Smooth muscle cell (in vitro differentiated cells): ENCODE measurements around the gene NEK2. TPM values are rescaled to one million over a fixed set of nuclear protein-coding genes. Genes with fewer than 3 reads are reported as not detected.

Experiments used
- DNase-seq: peaks from one replicate; lab custom pipeline; 2025; ENCODE audit not compliant: unreplicated experiment; lab: John Stamatoyannopoulos, UW
- H2AFZ ChIP-seq: fragments of 200-600 bp; sonication (generic); 2 replicates; pipeline ENCODE4 v1.6.0; 2016; ENCODE audit warnings: antibody characterized with exemption, low read depth, mild to moderate bottlenecking
- H3F3A ChIP-seq: fragments of 200-600 bp; sonication (generic); 2 replicates; pipeline ENCODE4 v1.6.0; 2017; ENCODE audit warnings: antibody characterized with exemption, low read depth
- H3K27ac ChIP-seq: fragments of 200-600 bp; sonication (generic); 2 replicates; pipeline ENCODE4 v1.5.1; 2016; ENCODE audit warnings: low read depth, mild to moderate bottlenecking
- H3K27me3 ChIP-seq: fragments of 200-600 bp; sonication (generic); 2 replicates; pipeline ENCODE4 v1.6.1; 2016; ENCODE audit warnings: low read depth, mild to moderate bottlenecking
- H3K36me3 ChIP-seq: fragments of 200-600 bp; sonication (generic); 2 replicates; pipeline ENCODE4 v1.5.1; 2016; ENCODE audit warnings: low read depth
- H3K4me1 ChIP-seq: fragments of 200-600 bp; sonication (generic); 2 replicates; pipeline ENCODE4 v1.5.1; 2016; ENCODE audit warnings: low read depth
- H3K4me2 ChIP-seq: fragments of 200-600 bp; sonication (generic); 2 replicates; pipeline ENCODE4 v1.6.0; 2016; ENCODE audit warnings: mild to moderate bottlenecking
- H3K4me3 ChIP-seq: fragments of 200-600 bp; sonication (generic); 2 replicates; pipeline ENCODE4 v1.5.1; 2016; ENCODE audit warnings: mild to moderate bottlenecking
- H3K79me2 ChIP-seq: fragments of 200-600 bp; sonication (generic); 2 replicates; pipeline ENCODE4 v1.6.0; 2016; ENCODE audit warnings: low read depth, mild to moderate bottlenecking
- H3K9ac ChIP-seq: fragments of 200-600 bp; sonication (generic); 2 replicates; pipeline ENCODE4 v1.6.0; 2016; ENCODE audit warnings: low read depth
- H3K9me3 ChIP-seq: fragments of 200-600 bp; sonication (generic); replicated peaks from 2 replicates; pipeline ENCODE4 v1.5.1; 2016; ENCODE audit warnings: low read depth
- H4K20me1 ChIP-seq: fragments of 200-600 bp; sonication (generic); 2 replicates; pipeline ENCODE4 v1.6.0; 2016; ENCODE audit warnings: low read depth
- CTCF ChIP-seq: fragments of 200-600 bp; sonication (generic); IDR thresholded peaks from 2 replicates; pipeline ENCODE4 v1.5.1; 2017; ENCODE audit warnings: borderline replicate concordance, mild to moderate bottlenecking, antibody characterized with exemption; ENCODE audit not compliant: insufficient read depth, poor library complexity, severe bottlenecking
- WGBS: methylation state at CpG from one replicate; pipeline ENCODE4 v1.1.7; 2016; ENCODE audit warnings: low lambda C conversion rate; 5-methylcytosine and 5-hydroxymethylcytosine counted together
- polyA plus RNA-seq: library from polyadenylated mRNA; unstranded; fragments of >200 nt; fragmentation: Nextera tagmentation; extraction: Ambion mirVana; gene quantifications from 2 replicates; pipeline ENCODE4 v1.2.1, GENCODE V29; 2016
- total RNA-seq: library from RNA; depleted of rRNA; stranded (reverse); fragments of >200 nt; gene quantifications from 2 replicates; pipeline ENCODE4 v1.2.3, GENCODE V29; 2014

Gene NEK2
- total and polyA plus RNA-seq, 2 experiments from 2014 or later: 7.2 to 12.6 TPM

GRCh38 chr1:211688421-211688820 is 13.0 kb upstream of the NEK2 start:
- H3K79me2 ChIP-seq: no peaks in the 10 kb centered on the region
- H3F3A ChIP-seq: no peaks in the 10 kb centered on the region
- no peaks in the 10 kb centered on the region for H3K9me3 ChIP-seq
- H4K20me1 ChIP-seq: no peaks in the 10 kb centered on the region
- 100% methylated on average over 2 of the region's 2 CpGs for WGBS
- no peak overlapping the region for H3K9ac ChIP-seq
- H3K27ac ChIP-seq: no peak overlapping the region
- H3K4me1 ChIP-seq: no peaks in the 10 kb centered on the region
- no peaks in the 10 kb centered on the region for H3K27me3 ChIP-seq
- no peak overlapping the region for H3K4me3 ChIP-seq
- H2AFZ ChIP-seq: no peak overlapping the region
- H3K36me3 ChIP-seq: no peaks in the 10 kb centered on the region
- TF ChIP-seq CTCF: no peak
- no peak overlapping the region for H3K4me2 ChIP-seq
- DNase-seq: no peak

GRCh38 chr1:211687462-211688215 is 12.2 kb upstream of the NEK2 start:
- Histone ChIP-seq H3K9me3 (no peaks in the 10 kb centered on the region), H3K27ac (no peak overlapping the region), H3K79me2 (no peaks in the 10 kb centered on the region), H3K4me3 (no peak overlapping the region), H3F3A (no peaks in the 10 kb centered on the region), H3K4me1 (no peaks in the 10 kb centered on the region), H4K20me1 (no peaks in the 10 kb centered on the region), H3K9ac (no peak overlapping the region), H3K4me2 (no peak overlapping the region), H3K27me3 (no peaks in the 10 kb centered on the region), H2AFZ (no peak overlapping the region), H3K36me3 (no peaks in the 10 kb centered on the region)
- no peak for DNase-seq
- TF ChIP-seq CTCF: no peak
- 95% methylated on average over 16 of the region's 16 CpGs for WGBS

- Histone ChIP-seq H3K27ac (no peak overlapping the region), H3F3A (no peaks in the 10 kb centered on the region), H3K36me3 (no peaks in the 10 kb centered on the region), H2AFZ (no peak overlapping the region), H3K9me3 (no peaks in the 10 kb centered on the region), H3K27me3 (no peaks in the 10 kb centered on the region), H3K4me3 (no peak overlapping the region), H3K9ac (no peak overlapping the region), H4K20me1 (no peaks in the 10 kb centered on the region), H3K4me2 (no peak overlapping the region), H3K79me2 (no peaks in the 10 kb centered on the region), H3K4me1 (peaks cover 5% of the 10 kb centered on the region)
- WGBS: 94% methylated on average over 7 of the region's 7 CpGs
- no peak for TF ChIP-seq CTCF
- DNase-seq: no peak
Observed at GRCh38 chr1:211685823-211686222, 10.4 kb upstream of the NEK2 start.

- Histone ChIP-seq H3F3A (no peaks in the 10 kb centered on the region), H3K4me2 (no peak overlapping the region), H3K9ac (no peak overlapping the region), H3K4me3 (no peak overlapping the region), H3K79me2 (no peaks in the 10 kb centered on the region), H3K36me3 (no peaks in the 10 kb centered on the region), H2AFZ (no peak overlapping the region), H3K27me3 (no peaks in the 10 kb centered on the region), H3K9me3 (no peaks in the 10 kb centered on the region), H3K27ac (no peak overlapping the region), H3K4me1 (peaks cover 5% of the 10 kb centered on the region), H4K20me1 (no peaks in the 10 kb centered on the region)
- DNase-seq: no peak
- 87% methylated on average over 3 of the region's 3 CpGs for WGBS
- no peak for TF ChIP-seq CTCF
Observed at GRCh38 chr1:211684791-211685190, 9.4 kb upstream of the NEK2 start.
